Fibroblast of villous mesenchyme (primary cell): ENCODE results near the gene SNAP91. TPM values are rescaled to one million over a fixed set of nuclear protein-coding genes. Genes with fewer than 3 reads are reported as not detected.
A peak's percentile ranks its signal among the peaks of the same experiment; 100 is the strongest.

Experiments used
- DNase-seq: peaks from one replicate; pipeline ENCODE4 v3.0.0-alpha.2; 2010; ENCODE audit warnings: low read depth
- H3K4me3 ChIP-seq: 2 replicates; pipeline ENCODE4 v1.5.1; 2011; ENCODE audit warnings: low read depth, mild to moderate bottlenecking, low read length
- total RNA-seq: library from RNA; depleted of rRNA; stranded (reverse); fragments of >200 nt; gene quantifications from 2 replicates; pipeline ENCODE4 v1.2.3, GENCODE V29; 2012
- TF ChIP-seq, protein P1 (sequence below): IDR thresholded peaks from 2 replicates; pipeline ENCODE4 v1.5.1; 2012; ENCODE audit warnings: low read depth, mild to moderate bottlenecking, low read length; ENCODE audit not compliant: insufficient read depth

SNAP91 gene
- total RNA-seq, 1 donor, result under 0.01 TPM

DNA sequence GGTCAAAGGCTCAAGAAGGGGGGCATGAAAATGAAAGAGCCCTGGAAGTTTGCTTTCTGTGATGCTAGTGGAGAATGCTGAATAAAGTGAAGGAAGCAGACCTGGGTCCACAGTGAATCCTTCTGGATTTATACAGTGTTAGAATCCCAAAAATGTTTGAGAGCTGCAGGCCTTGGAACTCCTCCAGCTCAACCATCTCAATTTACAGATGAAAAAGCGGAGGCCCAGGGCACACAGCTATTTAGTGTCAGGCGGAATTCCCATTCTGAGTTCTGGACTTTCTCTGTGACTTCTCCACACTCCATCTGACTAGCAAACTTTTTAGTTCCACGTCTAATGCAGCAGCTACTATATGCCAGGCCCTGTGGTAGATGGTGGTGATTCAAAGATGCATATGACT lies 198.1 kb downstream of the SNAP91 start:
- TF ChIP-seq, protein P1, sequence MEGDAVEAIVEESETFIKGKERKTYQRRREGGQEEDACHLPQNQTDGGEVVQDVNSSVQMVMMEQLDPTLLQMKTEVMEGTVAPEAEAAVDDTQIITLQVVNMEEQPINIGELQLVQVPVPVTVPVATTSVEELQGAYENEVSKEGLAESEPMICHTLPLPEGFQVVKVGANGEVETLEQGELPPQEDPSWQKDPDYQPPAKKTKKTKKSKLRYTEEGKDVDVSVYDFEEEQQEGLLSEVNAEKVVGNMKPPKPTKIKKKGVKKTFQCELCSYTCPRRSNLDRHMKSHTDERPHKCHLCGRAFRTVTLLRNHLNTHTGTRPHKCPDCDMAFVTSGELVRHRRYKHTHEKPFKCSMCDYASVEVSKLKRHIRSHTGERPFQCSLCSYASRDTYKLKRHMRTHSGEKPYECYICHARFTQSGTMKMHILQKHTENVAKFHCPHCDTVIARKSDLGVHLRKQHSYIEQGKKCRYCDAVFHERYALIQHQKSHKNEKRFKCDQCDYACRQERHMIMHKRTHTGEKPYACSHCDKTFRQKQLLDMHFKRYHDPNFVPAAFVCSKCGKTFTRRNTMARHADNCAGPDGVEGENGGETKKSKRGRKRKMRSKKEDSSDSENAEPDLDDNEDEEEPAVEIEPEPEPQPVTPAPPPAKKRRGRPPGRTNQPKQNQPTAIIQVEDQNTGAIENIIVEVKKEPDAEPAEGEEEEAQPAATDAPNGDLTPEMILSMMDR, result no peak
- H3K4me3 ChIP-seq, result no peak overlapping the region
- no peak for DNase-seq

DNA sequence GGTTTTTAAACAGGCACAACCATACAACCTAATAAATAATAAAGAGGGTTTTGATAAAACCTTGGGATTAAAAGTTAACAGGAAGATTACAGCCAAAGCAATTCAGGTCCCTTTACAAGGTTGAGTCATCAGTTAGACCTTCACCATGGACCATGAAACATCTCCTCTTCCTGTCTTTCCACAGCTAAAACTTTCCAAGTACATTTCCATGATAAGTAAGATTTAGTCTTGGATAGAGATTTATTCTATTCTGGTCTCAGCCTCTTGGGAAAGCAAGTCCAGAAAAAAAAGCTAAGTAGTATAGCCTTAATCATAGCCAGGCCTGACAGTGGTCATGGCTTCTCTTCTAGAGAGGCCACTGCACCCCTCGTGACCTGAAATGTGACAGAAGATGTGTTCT lies 199.5 kb downstream of the SNAP91 start:
- H3K4me3 ChIP-seq, result no peak overlapping the region
- DNase-seq, result peak; percentile 37
- TF ChIP-seq, protein P1, result no peak

DNA sequence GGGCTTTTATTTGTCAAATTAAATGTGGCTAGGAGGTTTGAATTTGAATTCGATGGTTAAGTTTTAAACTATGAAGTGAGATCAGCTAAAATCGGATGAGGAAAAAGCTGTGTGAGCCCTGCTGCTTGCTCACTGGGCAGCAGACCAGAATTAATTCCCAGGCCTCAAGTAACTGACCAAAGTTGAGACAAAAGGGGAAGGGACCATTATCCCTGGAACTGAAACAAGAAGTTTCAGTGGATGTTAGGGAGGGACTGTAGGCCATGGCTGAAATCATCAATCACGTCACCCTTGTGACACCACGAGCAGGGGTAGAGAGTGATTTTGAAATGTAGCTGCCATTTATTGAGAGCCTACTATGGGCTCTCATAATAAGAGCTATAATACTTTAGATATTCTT lies 203.5 kb downstream of the SNAP91 start:
- TF ChIP-seq, protein P1, result no peak
- DNase-seq, result no peak

More for the DNA sequence above, 203.5 kb downstream of the SNAP91 start:
- no peak overlapping the region for H3K4me3 ChIP-seq

Other genes starting within 250 kb of the SNAP91 start
- 5.2 and 15.1 TPM in 2 replicates for gene PRSS35, start 196.6 kb downstream of the SNAP91 start, total RNA-seq
- not detected in 2 replicates for gene RIPPLY2, start 144.3 kb upstream of the SNAP91 start, total RNA-seq
- 4.8 and 9.9 TPM in 2 replicates for gene CYB5R4, start 150.6 kb upstream of the SNAP91 start, total RNA-seq